ENCODE measurements around the gene MAP3K14.
A peak's percentile ranks its signal among the peaks of the same experiment; 100 is the strongest.

Gene MAP3K14

DNA sequence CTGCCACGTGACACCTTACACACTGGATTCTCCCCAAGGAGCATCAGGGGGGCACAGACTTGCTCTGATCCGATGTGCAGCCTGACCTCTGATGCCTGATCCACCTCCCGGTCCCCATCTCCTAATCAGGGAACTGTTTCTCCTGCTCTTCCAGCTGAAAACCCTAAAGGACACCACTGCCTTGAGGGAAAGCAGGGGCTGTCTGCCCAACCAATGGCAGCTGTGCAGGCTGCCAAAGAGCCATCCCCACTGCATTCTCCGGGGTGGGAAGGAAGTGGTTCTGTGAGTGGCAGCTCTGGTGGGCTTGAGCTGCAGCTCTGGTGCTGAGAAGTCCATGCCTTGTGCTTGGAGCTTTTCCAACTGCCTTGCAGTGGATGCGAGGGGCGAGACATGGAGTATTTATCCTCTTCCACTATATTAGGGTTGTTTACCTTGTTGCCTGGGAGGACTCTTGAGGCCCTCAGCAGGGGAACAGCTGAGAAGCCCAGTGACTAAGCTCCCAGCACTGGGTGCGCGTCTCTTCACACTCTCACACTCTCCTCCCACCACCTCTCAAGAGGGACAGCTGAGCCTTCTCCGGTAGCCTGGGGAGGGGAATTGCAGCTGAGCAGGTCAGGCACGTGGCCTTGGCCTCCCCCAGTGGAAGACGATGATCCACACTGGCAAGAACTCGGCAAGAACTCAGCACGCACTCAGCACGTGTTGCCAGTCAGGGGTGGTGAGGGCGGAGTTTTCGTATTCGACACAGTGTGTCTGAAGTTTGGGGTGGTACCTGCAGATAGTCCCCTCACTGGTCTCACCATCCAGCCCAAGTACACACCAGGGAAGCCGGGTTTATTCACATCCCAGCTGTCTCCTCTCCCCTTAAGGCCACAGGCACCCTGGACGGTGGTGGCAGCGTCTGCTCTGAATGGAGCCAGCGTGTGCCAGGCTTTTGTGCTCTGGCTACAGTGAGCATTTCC, 33.9 kb downstream of the MAP3K14 start:
- no peak for DNase-seq (ENCODE audit: low read depth)

- no peak for DNase-seq (ENCODE audit: low read depth)
These were observed 36.9 kb downstream of the MAP3K14 start for GRCh38 chr17:45279898-45280297.

DNA sequence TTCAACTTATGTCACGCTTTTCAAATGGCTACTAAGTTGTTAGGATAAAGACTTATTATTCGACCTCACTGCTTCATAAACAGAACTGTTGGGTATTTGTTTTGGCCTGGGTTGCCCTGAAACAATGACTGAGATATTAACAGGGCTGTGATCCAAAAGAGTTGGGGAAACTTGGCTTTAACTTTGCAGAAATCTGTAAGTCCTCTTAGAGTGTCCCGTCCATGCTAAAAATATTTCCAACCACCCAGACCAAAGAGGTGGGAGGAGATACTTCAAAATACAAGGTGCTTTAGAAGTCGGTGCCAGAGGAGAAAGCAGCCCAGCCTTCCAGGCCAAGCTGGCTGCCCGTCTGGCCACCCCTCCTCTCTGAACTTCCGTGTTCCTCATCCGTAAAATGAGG, 38.8 kb downstream of the MAP3K14 start:
- peak; percentile 48 for DNase-seq (ENCODE audit: low read depth)

DNA sequence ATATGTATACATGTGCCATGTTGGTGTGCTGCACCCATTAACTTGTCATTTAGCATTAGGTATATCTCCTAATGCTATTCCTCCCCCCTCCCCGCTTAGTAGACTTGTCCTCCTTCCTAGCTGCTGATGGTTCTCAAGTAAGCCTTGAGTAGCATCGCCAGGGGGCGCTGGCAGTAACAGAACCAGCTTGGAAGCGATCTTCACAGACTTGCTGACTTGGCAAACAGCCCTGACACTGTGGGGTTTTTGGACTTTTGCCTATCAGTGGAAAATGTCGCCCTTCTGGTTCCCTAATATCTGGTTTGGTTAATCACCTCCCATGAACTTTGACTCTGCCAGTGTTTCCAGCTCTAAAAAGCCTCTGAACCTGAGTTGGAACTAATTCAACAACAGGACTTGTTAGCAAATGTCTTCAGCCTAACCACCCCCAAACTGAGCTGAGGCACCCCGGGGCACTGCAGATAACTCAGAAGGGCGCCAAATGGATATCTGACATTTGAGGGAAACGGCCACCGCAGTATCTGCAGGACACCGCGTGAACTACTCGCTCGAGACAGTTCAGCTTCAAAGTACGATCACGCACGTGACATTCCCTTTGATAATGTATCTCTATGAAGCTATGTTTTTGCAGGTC, 39.5 kb downstream of the MAP3K14 start:
- DNase-seq (ENCODE audit: low read depth), result peak; percentile 67

GRCh38 chr17:45276031-45276430, 40.8 kb downstream of the MAP3K14 start:
- DNase-seq (ENCODE audit: low read depth), result no peak

DNA sequence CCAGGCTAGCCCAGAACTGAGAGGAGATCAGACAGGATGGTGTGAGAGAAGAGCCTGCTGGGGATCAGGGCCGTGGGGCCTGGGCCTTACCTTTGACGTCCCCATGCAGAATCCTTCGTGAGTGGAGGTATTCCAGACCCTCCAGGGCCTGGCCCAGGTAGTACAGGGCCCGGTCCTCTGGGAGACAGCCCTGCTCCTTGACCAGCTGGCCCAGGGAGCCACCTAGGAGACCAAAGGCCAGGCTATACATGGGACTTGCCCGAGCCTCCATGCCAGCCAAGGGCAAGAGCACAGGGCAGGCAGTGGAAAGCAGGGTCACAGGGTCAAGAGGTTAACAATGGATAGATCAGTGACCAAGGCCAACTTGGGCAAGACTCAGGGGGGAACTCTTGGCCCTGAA, 42.8 kb downstream of the MAP3K14 start:
- DNase-seq (ENCODE audit: low read depth), result no peak

- no peak for DNase-seq (ENCODE audit: low read depth)
These were observed 43.3 kb downstream of the MAP3K14 start for GRCh38 chr17:45273551-45273957.

DNA sequence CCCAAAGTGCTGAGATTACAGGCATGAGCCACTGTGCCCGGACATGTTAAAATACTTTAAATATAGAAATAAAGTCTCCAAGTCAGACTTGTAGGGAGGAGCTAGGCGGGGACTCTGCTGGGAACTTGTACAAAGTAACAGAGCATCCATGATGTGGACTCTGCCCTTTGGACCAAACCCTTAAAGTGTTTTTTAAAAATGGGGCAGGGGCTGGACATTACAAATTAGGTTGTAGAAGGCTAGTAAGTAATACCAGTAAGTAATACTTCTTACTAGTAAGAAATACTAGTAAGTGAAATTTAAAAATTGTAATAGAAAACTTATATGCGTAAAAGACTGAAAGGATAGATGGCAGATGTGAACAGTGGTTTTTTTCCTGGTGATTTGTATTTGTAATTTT, 45.2 kb downstream of the MAP3K14 start:
- no peak for DNase-seq (ENCODE audit: low read depth)

- DNase-seq (ENCODE audit: low read depth), result no peak
These were observed 45.9 kb downstream of the MAP3K14 start for GRCh38 chr17:45270828-45271418.

DNA sequence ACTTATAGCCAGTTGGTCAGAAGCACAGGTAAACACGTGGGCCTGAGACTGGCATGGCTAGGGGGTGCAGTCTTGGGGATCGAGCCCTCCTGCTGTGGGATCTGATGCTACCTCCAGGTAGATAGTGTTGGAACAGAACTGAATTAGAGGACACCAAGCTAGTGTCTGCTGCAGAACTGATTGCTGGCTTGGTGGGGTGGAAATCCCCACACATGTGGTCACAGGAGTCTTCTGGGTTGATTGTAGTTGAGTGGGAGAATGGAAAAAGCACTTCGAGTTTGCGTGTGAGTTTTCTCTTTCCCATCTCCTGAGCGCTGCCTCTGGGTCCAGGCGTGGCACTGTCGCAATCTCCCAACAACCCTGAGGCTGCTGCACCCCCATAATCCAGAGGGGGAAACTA, 46.9 kb downstream of the MAP3K14 start:
- DNase-seq (ENCODE audit: low read depth), result no peak

GRCh38 chr17:45267436-45268055, 49.3 kb downstream of the MAP3K14 start:
- DNase-seq (ENCODE audit: low read depth), result no peak

- DNase-seq (ENCODE audit: low read depth), result no peak
These were observed 50.4 kb downstream of the MAP3K14 start for GRCh38 chr17:45266372-45266926.

GRCh38 chr17:45265821-45266220, 51.0 kb downstream of the MAP3K14 start:
- DNase-seq (ENCODE audit: low read depth), result peak; percentile 87

DNA sequence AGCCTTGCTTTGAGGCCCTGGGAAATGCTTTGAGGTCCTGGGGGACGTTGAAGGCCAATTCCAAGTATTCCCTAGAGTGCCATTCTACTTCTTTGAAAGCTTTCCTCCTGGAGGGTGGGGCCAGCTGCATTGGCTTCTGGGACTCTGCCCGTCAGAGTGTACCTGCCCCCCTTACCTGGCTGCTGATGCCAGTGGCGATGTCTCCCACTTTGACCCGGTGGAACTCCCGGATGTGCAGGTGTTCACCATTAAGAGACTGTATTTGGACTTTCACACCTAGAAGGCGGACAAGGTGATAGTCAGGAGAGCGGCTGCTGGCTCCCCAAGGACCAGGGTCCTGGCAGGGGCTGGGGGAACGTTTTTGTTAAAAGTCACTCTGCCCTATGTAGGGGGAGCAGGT, 51.8 kb downstream of the MAP3K14 start:
- no peak for DNase-seq (ENCODE audit: low read depth)

- no peak for DNase-seq (ENCODE audit: low read depth)
These were observed 52.4 kb downstream of the MAP3K14 start for GRCh38 chr17:45264430-45264829.

- no peak for DNase-seq (ENCODE audit: low read depth)
These were observed 53.4 kb downstream of the MAP3K14 start for GRCh38 chr17:45263477-45263860.

DNA sequence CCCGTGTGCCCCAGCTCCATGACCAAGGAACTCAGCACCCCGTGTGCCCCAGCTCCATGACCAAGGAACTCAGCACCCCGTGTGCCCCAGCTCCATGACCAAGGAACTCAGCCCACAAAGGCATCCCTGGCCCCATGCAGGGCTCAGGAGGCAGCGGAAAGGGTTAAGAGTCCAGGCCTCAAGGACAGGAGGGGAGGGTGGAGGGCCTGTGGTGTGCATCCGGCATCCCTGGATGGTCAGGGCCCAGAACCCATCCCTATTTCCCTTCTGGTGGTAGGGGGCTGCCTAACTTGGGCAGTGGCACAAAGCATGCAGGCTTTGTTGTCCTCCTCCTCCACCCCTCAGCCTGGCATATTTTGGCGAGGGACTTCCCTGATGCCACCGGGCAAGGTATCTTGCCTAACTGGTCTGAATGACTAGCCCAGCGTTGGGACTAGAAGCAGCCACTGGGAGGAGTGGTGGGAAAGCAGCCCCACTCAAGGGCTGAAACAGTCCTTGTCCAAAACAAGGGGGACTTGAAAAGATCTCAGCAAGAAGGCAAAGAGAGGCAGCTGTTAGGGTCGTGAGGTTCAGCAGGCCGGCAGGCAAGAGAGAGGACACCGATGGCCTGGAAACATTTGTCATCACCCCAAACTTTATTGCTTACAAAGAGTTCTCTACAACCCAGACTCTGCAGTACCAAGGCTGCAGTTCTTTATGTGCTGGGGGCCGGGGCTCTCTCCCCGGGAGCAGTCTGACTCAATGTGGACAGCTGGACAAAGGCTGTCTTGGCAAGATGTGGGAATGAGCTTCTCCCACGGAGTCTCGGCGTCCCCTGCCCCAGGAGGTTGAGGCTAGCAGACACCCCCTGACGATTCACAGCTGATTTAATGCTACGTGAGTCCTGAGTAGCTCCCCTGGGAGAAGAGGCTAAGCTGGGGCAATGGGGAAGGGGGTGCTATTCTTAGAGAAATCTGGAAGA, 54.0 kb downstream of the MAP3K14 start:
- DNase-seq (ENCODE audit: low read depth), result no peak

DNA sequence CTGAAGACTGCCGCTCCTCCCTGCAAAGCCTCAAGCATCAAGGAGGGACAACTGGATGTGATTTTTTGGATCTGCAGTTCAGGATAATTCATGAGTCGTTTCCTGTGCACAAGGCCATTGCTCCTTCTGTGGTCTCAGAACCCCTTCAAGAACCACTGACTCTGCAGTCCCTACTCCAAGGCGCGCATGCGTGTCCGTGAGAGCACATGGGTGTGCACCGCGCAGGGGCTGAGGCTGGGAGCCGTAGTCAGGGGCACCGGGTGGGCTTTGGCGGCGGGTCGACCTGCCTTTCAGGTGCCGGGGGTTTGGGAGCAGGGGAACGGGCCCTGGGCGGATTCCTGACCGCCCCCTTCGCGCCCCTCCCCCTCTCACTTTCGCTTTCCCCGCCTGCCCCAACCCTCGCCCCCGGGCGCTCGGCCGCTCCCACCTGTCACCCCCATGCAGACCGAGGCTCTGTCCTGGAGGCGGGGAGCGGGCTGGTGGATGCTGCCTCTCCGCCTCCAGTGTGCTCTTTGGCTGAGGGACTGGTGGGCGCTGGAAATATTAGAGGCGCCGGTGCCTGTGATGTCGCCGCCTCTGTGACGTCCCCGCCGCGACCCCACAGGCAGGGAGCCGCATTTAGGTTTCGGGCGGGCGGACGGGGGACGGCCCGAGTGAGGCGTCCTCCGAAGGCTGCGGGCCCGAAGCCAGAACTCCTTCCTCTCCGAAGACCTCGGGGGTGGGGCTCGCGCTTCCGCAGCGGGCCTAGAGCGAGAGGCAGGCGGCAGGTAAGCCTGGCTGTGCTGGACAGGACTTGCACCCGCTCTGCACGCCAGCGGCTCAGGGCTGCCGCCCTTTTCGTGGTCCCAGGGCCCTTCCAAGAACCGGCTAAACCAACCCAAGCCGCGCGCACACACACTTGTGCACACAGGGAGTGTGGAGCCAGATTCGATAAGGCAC, 55.0 kb downstream of the MAP3K14 start, which contains the start of gene SPATA32:
SPATA32 (minus strand) TSS at position 518 of the 939 bp plus-strand sequence; CDS start at position 440, 78 bp downstream.
- no peak for DNase-seq (ENCODE audit: low read depth)

DNA sequence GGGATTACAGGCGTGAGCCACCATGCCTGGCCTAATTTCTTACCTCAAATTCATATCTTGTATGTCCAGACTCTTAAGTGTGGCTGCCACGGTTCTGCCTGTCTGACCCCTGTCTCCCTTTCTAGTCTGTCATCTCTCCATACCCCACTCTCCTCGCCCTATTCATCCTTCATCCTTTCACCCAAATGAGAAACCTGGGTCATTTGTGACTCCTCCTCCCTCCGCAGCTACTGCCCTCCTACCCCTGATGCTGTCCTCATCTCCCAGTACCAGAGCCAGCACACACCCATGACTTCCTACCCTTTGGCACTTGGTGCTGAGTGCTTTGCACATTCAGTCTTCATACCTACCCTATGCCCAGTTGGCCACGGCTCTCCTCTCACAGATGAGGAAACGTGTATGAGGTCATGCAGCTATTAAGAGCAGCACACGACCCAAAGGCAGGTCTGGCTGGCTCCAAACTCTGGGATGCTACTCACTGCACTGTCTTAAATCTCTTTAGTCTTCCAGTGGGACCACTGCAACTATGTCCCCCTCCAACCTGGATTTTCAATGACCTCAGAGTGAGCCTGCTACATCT, 56.5 kb downstream of the MAP3K14 start:
- DNase-seq (ENCODE audit: low read depth), result no peak

Measured in stromal cell of bone marrow (primary cell).